HG03575 (cell line): ENCODE measurements around the gene RFFL.
"Not testable (repeated sequence)": the region's sequence is repeated elsewhere in the genome, so short reads cannot be mapped to it uniquely, and the experiment has no call there.

Experiments
- ATAC-seq: cut with Tn5 transposase; IDR thresholded peaks from one replicate; pipeline ENCODE4 v1.9.1; 2021; ENCODE audit not compliant: unreplicated experiment, insufficient number of reproducible peaks, low FRiP score; ENCODE audit errors: extremely low read depth

RFFL gene

DNA sequence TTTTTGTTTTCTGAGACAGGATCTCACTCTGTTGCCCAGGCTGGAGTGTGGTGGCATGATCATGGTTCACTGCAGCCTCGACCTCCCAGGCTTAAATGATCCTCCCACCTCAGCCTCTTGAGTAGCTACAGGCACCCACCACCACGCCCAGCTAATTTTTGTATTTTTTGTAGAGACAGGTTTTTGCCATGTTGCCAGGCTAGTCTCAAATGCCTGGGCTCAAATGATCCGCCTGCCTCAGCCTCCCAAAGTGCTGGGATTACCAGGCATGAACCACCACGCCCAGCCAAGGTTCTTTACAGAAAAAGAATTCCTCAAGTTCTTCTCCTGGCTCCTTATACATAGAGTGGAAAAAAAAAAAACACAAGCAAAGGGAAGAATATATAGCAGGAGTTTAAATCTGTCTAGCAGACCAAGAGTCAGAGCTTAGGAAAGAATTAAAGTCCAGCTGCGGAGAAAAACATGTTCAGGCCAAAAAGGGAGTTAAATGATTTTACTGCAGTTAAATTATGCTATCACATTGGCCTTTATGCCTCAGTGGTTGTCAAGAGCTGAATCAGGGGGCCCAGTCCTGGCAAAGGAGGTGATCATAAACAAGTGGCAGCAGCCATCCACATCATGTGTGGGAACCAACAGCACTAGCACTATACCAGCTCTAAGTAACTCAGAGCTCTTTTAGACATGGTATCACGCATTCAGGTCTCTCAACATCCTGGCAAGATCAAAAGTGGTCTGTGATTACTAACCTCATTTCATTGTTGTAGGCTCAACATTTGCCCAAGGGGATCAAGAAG, 43.9 kb downstream of the RFFL start:
- no peak for ATAC-seq

DNA sequence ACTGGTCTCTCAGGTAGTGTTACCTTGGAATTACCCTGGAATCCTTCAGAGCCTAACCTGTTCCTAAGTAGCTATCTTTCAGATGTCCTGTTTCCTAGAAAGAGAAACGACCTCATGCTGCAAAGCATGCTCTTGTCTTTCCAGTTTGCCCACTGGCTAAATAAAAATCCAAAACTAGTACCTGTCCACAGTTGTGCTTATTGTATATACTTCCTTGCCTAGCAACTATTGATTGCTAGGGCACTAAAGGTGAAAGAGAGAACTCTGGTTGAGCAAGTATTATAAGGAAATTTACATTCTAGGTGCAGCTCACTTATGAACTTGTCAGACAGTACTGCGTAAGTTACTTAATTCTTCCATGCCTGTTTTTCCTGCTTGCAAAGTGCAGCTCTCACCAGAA, 44.7 kb downstream of the RFFL start:
- no peak for ATAC-seq

DNA sequence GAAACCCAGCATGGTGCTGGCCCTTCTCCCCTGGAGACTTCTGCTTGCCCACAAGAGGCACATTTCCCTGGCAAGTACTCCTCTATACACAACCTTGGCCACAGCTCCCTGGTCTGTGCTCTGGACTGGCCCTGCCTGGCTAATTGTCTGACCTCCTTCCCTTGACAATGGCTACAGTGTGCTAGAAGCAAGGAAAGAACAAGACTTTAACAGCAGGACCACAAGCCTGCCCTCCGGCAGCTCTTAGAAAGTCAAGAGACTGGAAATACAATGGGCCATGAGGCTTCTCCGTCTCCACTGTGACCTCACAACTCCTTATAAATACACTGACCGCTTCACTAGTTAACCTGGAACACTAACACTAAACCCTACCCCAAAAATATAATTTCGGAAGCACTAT, 46.5 kb downstream of the RFFL start:
- no peak for ATAC-seq

DNA sequence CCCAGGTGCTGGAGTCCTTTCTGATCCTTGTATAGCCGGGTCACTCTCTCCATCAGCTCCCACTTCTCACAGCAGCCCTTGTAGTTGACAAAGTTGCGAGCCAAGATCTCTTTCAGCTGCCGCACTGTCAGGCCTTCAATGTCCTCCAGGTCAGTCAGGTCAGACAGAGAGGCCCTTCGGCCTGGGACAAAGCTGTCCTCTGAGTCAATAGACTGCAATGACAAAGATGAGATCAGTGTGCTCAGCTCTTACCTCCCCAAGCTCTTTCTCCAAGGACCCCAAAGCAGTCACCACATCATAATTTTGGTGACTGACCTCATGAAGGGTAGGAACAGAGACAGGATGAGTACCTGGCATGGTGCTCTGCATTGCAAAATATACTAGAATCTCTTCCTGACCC, 47.1 kb downstream of the RFFL start:
- ATAC-seq: no peak

DNA sequence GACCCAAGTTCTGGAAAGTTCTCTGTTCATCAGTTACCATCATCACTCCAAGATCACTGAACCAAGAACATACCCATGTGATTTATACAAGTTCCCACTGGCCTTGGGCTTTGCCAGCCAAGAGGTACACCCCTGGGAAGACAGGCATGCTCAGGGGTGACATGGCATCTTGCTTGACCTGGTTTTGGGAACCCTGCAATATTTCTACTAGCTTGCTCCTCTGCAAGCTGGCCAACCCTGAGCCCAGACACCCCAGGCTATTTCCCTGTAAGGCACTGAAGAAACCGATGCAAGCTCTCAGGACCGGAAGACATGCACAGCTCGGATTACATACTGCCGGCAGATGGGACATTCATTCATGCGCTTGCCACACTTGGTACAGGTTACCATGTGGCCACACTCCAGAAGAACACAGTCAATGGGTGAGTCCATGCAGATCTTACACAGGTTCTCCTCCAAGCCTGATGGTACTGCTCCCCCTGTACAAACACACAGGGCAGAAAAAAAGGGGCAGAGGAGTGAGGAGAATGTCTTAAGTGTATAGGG, 51.8 kb downstream of the RFFL start:
- no peak for ATAC-seq

DNA sequence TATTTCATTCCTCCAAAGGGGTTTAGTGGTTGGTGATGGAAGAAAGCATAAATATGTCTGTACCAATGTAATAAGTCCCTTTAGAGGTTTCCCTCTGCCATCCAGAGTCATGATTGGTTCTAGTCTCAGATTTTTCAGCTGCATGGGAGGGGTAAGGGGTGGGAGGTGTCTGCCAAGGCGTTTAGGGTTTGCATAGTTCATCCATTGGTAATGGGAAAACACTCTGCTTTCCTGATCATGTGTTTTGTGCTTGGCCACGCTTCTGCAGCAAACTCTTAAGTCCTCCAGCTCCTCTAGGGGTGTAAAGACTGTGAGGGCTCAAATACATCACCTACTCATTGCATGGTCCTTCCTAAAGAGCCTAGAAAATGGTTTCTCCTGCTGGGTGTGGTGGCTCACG, 53.4 kb downstream of the RFFL start:
- no peak for ATAC-seq

DNA sequence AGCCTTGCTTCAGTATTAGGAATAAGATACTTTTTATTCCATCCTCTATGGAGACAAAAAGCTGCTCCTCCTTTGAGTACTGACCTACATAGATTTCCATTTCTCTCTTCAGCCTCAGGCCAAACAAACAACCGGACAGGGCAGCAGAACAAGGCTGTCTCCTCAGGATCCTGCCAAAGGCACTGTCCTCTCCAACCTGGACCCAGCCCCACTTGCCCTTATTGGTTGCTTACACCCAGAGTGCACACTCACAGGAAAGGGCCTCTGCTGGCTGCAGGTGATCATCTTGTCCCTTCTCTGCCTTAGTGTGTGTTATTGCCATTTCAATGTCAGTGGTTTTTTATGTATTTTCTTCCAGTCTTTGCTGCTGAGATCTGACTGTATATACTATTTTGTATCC, 56.5 kb downstream of the RFFL start:
- no peak for ATAC-seq

DNA sequence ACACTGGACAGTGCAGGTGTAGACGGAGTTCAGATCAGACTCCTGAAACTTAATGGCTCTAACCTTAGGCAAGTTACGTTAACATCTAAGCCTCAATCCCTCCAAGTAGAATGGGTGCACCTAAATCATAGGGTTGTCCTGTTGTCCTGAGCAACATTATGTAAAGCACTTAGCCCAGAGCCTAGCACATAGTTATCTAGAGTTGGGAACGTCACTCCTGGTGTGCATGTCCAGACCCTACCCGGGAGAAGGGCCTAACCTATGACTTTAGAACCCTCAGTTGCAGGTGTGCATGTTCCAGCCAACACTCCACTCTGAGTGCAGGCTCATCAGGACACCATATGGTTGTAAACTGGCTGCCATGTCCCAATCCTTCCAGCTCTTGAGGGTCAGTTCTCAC, 57.2 kb downstream of the RFFL start:
- no peak for ATAC-seq

DNA sequence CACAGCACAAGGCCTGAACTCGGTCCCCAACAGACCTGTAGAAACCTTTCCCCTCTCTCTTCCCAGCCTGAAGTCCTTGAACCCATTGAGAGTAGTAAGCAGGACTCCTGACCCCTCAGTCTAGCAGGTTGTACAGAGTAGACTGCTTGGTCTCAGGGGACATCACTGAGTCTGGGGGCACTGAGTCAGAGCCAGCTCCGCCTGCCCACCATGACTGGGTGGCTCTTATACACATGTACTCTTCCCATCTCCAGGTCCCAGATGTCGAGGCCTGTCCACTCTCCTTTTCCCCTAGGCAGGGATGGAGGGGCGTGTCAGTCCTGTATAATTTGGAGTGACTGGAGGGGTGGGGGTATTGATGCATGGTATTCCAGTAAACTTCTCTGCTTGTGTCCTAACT, 59.7 kb downstream of the RFFL start:
- no peak for ATAC-seq

DNA sequence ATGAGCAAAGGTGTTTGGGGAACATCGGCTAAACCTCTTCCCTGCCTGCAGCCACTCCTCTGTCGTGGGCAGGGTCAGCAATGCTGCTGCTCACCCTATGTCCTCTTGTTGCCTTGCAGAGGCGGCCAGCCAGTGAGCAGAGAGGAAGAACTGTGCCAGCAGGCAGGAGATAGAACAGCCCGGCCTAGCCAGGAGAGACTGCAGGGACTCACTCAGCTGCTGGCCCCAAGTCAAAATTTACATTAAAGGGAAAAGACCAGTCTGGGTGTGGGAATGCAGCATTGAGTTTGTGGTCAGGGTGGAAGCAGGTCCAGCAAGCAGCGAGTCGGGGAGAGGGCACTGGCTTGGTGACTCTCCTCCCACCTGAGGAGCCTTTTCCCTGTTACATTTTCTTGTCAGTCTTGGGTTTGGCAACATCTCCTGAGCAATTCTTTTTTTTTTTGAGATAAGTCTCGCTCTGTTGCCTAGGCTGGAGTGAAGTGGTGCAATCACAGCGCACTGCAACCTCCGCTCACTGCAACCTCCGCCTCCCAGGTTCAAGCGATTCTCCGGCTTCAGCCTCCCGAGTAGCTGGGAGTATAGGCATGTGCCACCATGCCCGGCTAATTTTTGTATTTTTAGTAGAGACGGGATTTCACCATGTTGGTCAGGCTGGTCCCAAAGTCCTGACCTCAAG, 60.5 kb downstream of the RFFL start:
- ATAC-seq: no peak

DNA sequence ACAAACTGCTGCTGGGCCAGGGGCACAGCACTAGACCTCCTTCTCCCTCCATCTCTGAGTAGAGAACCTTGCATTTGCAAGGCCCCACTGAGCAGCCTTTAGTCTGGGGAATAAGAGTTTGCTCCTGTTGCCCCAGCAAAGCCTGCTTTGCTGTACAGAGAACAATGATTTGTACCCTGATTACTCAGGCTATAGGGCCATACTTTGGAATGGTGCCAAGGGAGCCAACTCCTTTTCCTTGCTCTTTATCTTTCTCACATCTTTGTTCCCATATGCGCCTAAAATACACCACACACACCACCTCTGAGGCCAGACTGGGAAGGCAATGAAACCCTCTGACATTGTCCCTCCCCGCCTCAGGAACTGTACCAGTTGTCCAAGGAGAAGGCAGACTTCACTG, 62.0 kb downstream of the RFFL start:
- no peak for ATAC-seq

DNA sequence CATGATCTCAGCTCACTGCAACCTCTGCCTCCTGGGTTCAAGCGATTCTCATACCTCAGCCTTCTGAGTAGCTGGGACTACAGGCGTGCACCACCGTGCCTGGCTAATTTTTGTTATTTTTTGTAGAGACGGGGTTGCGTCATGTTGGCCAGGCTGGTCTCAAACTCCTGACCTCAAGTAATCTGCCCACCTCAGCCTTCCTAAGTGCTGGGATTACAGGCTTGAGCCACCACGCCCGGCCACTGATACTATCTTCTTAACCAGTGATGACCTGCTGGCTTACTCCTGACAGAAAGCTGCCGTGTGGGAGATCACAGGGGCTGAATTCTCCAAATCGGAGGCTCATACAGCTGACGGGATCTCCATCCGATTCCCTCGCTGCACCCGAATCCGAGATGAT, 62.5 kb downstream of the RFFL start:
- ATAC-seq: not testable (repeated sequence)

DNA sequence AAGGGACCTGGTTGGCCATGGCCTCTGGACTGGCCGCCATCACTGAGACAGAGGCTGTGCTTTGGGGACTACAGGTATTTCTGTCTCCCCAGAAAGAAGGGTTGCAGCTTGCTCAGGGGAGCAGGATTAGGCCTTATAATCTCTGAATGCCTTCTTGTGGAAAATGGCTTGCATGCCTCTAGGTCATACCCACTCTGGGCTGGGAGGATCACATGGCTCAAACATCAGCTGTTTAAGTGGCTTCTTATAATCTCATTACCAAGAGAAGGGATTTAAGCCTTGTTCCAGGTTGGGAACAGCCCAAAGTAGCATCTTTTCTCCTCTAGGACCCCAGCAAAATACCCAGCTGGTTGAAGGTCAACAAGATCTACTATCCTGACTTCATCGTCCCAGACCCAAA, 64.1 kb downstream of the RFFL start:
- ATAC-seq: no peak

DNA sequence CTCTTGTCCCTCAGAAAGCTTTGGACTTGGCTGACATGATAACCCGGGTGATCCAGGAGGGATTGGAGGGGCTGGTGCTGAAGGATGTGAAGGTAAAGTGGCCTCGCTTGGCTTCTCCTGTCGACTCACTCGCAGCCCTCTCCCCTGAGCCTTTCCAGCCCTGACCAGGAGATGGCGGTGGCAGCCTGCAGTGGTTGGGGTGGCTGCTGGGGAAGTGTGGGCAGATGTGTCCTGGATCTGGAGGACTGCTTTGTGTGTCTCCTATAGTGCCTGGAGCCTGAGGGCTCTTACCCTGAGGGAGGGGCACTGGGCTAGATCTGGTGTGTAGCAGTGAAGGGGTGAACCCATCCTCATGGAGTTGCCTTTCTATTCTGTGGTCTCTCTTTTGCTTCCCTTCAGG, 65.3 kb downstream of the RFFL start:
- no peak for ATAC-seq

DNA sequence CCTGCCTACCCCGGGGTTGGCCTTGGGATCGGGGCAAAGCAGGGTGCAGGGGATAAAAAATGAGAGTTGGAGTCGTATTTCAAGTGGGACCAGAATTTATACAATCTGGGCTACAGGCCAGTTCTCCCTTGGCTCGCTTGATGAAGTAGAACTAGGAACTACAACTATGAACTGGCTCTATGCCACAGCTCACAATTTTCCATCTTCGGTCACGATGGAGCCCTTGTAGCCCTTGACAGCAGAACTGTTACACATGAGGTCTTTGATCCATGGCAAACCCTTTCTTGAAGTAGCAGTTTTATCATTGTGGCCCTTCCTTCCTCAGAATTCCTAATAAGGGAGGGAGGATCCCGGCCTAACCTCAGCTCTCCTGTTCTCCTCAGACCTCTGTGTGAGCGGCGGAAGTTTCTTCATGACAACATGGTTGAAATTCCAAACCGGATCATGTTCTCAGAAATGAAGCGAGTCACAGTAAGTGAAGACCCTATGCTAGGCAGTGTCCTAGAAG, 66.1 kb downstream of the RFFL start:
- ATAC-seq: no peak

DNA sequence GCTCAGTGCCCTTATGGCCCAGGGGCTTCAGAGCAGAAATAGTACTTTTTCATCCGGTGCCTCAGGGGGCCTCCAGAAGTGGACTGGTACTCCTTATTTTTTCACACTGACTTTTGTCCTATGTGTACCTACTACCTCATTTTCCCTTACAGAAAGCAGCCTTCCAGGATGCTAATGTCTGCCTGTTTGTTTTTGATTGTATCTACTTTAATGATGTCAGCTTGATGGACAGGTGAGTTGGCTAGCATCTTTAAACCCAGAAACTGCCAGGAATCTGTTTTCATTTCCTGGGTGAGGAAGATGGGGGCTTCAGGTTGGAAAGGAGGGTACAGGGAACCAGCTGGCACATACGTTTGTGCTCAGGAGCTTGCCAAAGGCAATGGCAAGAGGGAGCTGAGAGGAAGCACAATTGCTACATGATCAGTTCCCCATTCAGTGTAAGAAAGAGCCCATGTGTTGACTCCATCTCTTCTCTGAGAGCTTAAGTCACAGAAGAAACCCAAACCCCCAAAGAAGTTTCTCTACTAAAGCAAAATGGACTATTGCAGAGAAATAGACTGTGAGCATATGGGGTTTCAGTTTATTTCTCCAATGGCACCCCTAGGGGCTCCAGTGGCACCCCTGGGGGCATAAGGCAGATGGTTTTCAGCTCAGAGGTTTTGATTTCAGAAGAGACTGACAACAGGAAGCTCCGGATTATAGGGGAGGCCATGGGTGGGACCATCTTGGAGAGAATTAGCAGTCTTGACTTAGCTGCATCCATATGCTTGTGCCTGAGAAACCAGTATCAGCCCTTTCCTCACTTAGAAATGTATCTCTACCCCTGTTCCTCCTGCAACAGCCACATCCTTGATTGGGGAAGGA, 66.9 kb downstream of the RFFL start:
- no peak for ATAC-seq

DNA sequence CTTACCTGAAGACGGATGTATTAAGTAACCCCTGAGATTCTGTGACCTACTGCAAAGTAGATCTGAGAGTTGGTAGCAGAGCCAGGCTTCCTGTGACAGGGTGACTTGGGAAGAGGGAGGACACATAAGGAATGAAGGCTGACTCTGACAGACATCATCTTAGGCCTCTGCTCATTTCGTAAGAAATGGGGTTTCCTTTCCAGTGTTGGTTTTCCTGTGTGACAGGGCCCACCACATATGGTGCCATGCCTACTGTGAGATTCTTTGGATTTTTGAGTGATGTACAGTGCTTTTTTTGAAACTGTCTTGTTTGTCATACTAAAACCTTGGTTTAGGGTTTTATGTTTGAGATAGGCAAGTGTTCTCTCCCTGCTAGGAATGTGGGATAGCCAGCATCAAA, 70.5 kb downstream of the RFFL start:
- ATAC-seq: no peak

DNA sequence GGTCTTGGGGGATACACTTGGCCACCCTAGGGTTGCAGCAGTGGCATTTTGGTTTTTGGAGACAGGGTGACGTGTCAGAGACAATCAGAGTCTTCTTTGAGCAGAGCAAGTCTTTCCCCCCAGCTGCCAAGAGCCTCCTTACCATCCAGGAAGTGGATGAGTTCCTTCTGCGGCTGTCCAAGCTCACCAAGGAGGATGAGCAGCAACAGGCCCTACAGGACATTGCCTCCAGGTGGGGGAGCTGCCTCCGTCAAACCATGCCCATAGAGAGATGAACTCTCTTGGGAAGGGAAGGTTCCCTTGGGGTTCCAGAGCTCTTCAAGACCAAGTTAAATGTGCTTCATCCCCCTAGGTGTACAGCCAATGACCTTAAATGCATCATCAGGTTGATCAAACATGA, 71.9 kb downstream of the RFFL start:
- no peak for ATAC-seq

DNA sequence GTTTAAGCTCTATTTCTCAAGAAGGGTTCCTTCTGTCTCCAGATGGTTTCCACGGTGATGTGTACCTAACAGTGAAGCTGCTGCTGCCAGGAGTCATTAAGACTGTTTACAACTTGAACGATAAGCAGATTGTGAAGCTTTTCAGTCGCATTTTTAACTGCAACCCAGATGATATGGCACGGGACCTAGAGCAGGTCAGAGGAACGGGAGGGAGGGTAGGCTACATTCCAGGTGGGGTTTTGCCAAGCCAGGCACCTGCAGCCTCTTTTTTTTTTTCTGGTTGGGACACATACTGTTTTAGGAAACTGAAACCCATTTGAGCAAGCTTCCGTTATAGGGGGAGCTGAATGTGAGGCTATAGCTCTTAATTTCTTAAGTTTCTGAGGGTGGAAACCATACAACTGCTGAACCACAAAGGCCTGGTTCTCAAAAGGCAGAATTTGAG, 72.6 kb downstream of the RFFL start:
- ATAC-seq: no peak
